ENCODE data around the gene SMARCE1. TPM values are rescaled to one million over a fixed set of nuclear protein-coding genes. Genes with fewer than 3 reads are reported as not detected.
A peak's percentile ranks its signal among the peaks of the same experiment; 100 is the strongest.

SMARCE1 gene
- total RNA-seq, 2 experiments from 2014 or later: 65.4 to 68.6 TPM

GRCh38 chr17:40598301-40598618, 49.4 kb downstream of the SMARCE1 start:
- no peaks in the 10 kb centered on the region for H3K27me3 ChIP-seq (ENCODE audit: control insufficient read depth in 1 of 2, insufficient read depth in 2 of 2, low read length in 2 of 2)
- H3K9me3 ChIP-seq (ENCODE audit: control insufficient read depth in 1 of 2, insufficient read depth in 1 of 2, low read length in 2 of 2): no peaks in the 10 kb centered on the region
- peak overlapping the region; percentile 24 for H3K4me3 ChIP-seq (ENCODE audit: low read length)
- Mint-ChIP-seq H3K4me1 (ENCODE audit: low read depth) (peaks cover 97% of the 10 kb centered on the region), H3K27ac (peak overlapping the region; percentile 98), H3K27me3 (no peaks in the 10 kb centered on the region), H3K9me3 (peaks cover 2% of the 10 kb centered on the region), H3K4me3 (peak overlapping the region; percentile 71), H3K36me3 (ENCODE audit: low read depth) (no peaks in the 10 kb centered on the region)
- ChIA-PET CTCF (interaction anchor here (0.7 to 2.8 kb wide), 5 partner anchors 17 to 65 kb away, joined by 3 to 21 read pairs (median 4); no protein-coding TSS in a partner anchor), POLR2A (interaction anchor here (0.6 to 3.2 kb wide), 14 partner anchors 10 to 1091 kb away, joined by 3 to 51 read pairs (median 16); partner anchors contain the start of genes CCR7, EIF1 and TOP2A)
- ATAC-seq (ENCODE audit: poor library complexity): no peak
- H3K36me3 ChIP-seq (ENCODE audit: insufficient read depth, low read length): no peaks in the 10 kb centered on the region
- DNase-seq: no peak
- intact Hi-C loops (cut with DNase I, micrococcal nuclease): loop anchor here in 1 of 2 experiments (2.0 kb wide), 1 partner anchor 15 kb away; no protein-coding TSS in a partner anchor
- peak overlapping the region; percentile 95 to 99 for H3K27ac ChIP-seq (ENCODE audit: low read depth in 1 of 2, low read length in 2 of 2)
- peaks cover 72% of the 10 kb centered on the region for H3K4me1 ChIP-seq (ENCODE audit: insufficient read depth, low read length)
- no peak for TF ChIP-seq CTCF (IDR thresholded peaks at IDR 0.05)

GRCh38 chr17:40597556-40598300, 49.9 kb downstream of the SMARCE1 start:
- H3K4me3 Mint-ChIP-seq: peak overlapping the region; percentile 77
- peak in 1 of 14 experiments; percentile 36 for DNase-seq
- no peaks in the 10 kb centered on the region for H3K27me3 ChIP-seq (ENCODE audit: control insufficient read depth in 1 of 2, insufficient read depth in 2 of 2, low read length in 2 of 2)
- peaks cover 97% of the 10 kb centered on the region for H3K4me1 Mint-ChIP-seq (ENCODE audit: low read depth)
- no peaks in the 10 kb centered on the region for H3K9me3 ChIP-seq (ENCODE audit: control insufficient read depth in 1 of 2, insufficient read depth in 1 of 2, low read length in 2 of 2)
- peak overlapping the region; percentile 95 to 99 for H3K27ac ChIP-seq (ENCODE audit: low read depth in 1 of 2, low read length in 2 of 2)
- peak; percentile 6 for ATAC-seq (ENCODE audit: poor library complexity)
- H3K27me3 Mint-ChIP-seq: no peaks in the 10 kb centered on the region
- peak overlapping the region; percentile 98 for H3K27ac Mint-ChIP-seq
- intact Hi-C loops (cut with DNase I, micrococcal nuclease): loop anchor here in 1 of 2 experiments (2.0 kb wide), 1 partner anchor 15 kb away; no protein-coding TSS in a partner anchor
- peak overlapping the region; percentile 24 for H3K4me3 ChIP-seq (ENCODE audit: low read length)
- H3K36me3 Mint-ChIP-seq (ENCODE audit: low read depth): no peaks in the 10 kb centered on the region
- no peaks in the 10 kb centered on the region for H3K36me3 ChIP-seq (ENCODE audit: insufficient read depth, low read length)
- peaks cover 67% of the 10 kb centered on the region for H3K4me1 ChIP-seq (ENCODE audit: insufficient read depth, low read length)
- POLR2A ChIA-PET: interaction anchor here (0.6 to 3.2 kb wide), 17 partner anchors 8 to 1091 kb away, joined by 3 to 51 read pairs (median 10); partner anchors contain the start of genes CCR7, EIF1 and TOP2A
- CTCF ChIA-PET: interaction anchor here (0.7 to 2.8 kb wide), 7 partner anchors 15 to 43 kb away, joined by 3 to 21 read pairs (median 5); no protein-coding TSS in a partner anchor
- H3K9me3 Mint-ChIP-seq: peaks cover 2% of the 10 kb centered on the region
- TF ChIP-seq CTCF (IDR thresholded peaks at IDR 0.05): no peak

- no peaks in the 10 kb centered on the region for H3K36me3 Mint-ChIP-seq (ENCODE audit: low read depth)
- peak overlapping the region; percentile 77 for H3K4me3 Mint-ChIP-seq
- H3K4me3 ChIP-seq (ENCODE audit: low read length): no peak overlapping the region
- peak; percentile 40 for ATAC-seq (ENCODE audit: poor library complexity)
- no peaks in the 10 kb centered on the region for H3K36me3 ChIP-seq (ENCODE audit: insufficient read depth, low read length)
- peaks cover 61% of the 10 kb centered on the region for H3K4me1 ChIP-seq (ENCODE audit: insufficient read depth, low read length)
- no peaks in the 10 kb centered on the region for H3K27me3 Mint-ChIP-seq
- peak overlapping the region; percentile 98 for H3K27ac Mint-ChIP-seq
- CTCF ChIA-PET: interaction anchor here (0.6 to 2.8 kb wide), 7 partner anchors 16 to 42 kb away, joined by 3 to 21 read pairs (median 5); no protein-coding TSS in a partner anchor
- no peaks in the 10 kb centered on the region for H3K27me3 ChIP-seq (ENCODE audit: control insufficient read depth in 1 of 2, insufficient read depth in 2 of 2, low read length in 2 of 2)
- intact Hi-C loops (cut with DNase I, micrococcal nuclease): no loop called here
- TF ChIP-seq CTCF (IDR thresholded peaks at IDR 0.05): no peak
- peaks cover 2% of the 10 kb centered on the region for H3K9me3 Mint-ChIP-seq
- H3K9me3 ChIP-seq (ENCODE audit: control insufficient read depth in 1 of 2, insufficient read depth in 1 of 2, low read length in 2 of 2): no peaks in the 10 kb centered on the region
- peak in 2 of 14 experiments; percentile 51 to 63 for DNase-seq
- H3K4me1 Mint-ChIP-seq (ENCODE audit: low read depth): peaks cover 95% of the 10 kb centered on the region
- H3K27ac ChIP-seq (ENCODE audit: low read depth in 1 of 2, low read length in 2 of 2): peak overlapping the region; percentile 95 to 99
- POLR2A ChIA-PET: interaction anchor here (0.6 to 3.2 kb wide), 17 partner anchors 8 to 1092 kb away, joined by 3 to 51 read pairs (median 10); partner anchors contain the start of genes CCR7 and EIF1
Observed at GRCh38 chr17:40597156-40597555, 50.5 kb downstream of the SMARCE1 start.
